ENCODE data around the gene AGR2.
"Not testable (repeated sequence)": the region's sequence is repeated elsewhere in the genome, so short reads cannot be mapped to it uniquely, and the experiment has no call there.

Gene AGR2

DNA sequence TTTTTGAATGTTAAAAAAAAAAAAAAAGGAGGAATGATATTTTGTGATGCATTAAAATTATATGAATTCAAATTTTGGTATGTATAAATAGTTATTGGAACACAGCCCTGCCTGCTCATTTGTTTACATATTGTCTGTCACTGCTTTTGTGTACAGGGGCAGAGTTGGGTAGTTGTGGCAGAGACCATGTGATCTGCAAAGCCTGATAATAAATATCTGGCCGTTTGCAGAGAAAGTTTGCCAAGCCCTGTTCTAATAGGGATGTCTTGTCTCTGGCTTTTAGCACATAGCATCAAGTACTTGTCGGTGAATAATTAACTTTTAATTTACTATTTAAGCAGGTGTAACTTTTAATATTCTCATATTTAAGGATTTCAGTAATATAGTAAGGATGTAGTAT lies 31.5 kb downstream of the AGR2 start:
- no peak for DNase-seq

DNA sequence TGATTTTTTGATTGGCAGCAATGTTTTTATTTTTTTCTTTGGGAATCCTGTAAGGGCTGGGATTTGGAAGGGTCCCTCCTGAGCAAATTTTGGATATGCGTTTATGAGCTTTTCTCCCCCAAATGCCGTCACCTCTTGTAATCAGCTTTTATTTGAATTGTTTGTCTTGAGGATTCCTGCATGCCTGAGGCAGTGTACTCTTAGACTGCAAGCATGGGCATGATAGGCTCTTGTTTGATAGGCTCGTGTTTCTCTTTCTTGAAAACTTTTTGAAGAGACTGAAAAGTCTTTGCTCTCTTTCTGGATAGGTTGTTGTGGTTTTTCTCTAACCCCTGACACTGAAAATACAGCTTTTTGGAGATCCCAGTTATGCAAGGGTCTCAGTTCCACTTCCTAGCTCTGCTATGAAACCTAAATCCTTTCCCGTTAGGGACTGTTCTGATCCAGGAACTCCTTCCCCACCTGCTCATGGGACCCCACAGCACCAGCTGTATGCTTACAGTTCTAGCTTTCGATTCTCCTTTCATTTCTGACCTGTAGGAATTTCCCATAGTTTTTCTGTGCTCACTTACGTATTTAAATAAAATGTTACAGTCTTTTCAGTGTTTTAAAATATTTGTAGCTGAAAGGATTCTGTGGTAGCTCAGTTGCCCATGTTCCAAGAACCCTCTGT lies 34.0 kb downstream of the AGR2 start:
- DNase-seq = no peak

DNA sequence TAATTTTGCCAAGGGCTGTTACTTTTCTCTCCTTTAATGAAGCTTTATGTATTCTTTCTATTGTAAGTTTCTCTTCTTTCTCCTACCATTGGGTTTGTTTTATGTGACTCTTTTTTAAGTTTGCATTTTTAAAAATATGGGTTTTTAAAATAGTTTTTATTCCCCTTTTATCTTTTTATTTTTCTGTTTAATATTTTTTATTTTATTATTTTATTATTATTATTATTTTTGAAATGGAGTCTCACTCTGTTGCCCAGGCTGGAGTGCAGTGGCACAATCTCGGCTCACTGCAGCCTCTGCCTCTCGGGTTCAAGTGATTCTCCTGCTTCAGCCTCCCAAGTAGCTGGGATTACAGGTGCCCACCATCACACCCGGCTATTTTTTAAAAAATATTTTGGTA lies 34.8 kb downstream of the AGR2 start:
- DNase-seq = not testable (repeated sequence)

DNA sequence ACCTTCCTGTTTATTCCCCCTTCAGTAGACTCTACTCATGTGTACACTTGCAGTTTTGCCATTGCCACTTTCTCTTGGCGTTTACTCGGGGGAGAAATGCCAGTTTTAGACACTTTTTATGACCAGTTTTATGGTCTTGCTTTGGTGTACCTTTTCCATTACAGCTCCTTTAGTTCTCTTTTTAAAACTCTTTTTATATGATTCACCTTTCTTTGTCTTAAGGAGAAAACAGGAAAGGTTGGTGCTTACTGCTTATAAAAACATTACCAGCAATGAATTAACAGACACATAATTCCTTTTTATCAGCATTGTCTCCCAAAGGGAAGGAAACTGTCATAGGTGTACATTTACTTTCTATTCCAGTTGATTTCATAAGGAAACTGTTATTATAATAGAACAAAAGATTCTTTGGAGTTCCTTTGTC lies 39.4 kb downstream of the AGR2 start:
- DNase-seq = no peak

DNA sequence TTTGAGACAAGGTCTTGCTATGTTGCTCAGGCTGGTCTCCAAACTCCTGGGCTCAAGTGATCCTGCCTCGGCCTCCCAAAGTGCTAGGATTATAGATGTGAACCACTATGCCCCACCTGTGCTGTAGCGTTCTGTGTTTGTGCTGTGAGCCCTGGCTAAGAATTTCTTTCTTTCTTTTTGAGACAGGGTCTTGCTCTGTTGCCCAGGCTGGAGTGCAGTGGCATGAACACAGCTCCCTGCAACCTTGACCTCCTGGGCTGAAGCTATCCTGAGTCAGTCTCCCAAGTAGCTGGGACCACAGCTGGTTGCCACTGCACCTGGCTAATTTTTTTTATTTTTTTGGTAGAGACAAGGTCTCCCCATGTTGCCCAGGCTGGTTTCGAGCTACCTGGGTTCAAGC lies 39.9 kb downstream of the AGR2 start:
- DNase-seq = no peak

DNA sequence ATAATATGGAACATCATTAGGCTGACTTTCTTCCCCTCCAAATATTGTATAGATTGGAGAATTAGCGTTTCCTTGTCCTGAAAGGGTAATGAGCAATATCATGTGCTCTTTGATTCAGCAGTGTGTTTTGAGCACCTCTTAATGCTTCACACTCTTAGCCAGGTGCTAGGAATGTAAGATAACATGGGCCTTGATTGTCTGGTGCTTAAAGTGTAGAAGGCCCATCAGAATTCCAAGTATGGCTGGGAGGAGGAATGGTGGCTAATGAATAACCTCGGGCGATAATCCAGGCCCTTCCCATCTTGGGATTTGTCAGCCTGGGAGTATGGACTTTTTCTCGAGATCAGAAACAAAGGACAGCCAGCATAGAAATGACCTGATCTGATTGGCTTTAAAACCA lies 42.6 kb downstream of the AGR2 start:
- no peak for DNase-seq

DNA sequence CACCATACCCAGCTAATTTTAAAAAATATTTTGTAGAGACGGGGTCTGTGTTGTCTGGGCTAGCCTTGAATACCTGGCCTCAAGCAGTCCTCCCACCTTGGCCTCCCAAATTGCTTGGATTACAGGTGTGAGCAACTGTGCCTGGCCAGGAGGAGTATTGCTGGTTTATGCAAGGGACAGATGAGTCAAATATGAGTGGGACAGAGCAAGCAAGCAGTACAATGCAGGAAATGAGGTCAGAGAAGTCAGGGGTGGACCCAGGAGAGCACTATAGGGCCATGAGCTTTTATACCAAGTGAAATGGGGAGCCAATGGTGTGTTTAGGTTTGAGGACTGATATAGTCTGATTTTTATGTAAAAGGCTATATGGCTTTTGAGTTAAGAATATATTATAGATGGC lies 45.0 kb downstream of the AGR2 start:
- DNase-seq = no peak

DNA sequence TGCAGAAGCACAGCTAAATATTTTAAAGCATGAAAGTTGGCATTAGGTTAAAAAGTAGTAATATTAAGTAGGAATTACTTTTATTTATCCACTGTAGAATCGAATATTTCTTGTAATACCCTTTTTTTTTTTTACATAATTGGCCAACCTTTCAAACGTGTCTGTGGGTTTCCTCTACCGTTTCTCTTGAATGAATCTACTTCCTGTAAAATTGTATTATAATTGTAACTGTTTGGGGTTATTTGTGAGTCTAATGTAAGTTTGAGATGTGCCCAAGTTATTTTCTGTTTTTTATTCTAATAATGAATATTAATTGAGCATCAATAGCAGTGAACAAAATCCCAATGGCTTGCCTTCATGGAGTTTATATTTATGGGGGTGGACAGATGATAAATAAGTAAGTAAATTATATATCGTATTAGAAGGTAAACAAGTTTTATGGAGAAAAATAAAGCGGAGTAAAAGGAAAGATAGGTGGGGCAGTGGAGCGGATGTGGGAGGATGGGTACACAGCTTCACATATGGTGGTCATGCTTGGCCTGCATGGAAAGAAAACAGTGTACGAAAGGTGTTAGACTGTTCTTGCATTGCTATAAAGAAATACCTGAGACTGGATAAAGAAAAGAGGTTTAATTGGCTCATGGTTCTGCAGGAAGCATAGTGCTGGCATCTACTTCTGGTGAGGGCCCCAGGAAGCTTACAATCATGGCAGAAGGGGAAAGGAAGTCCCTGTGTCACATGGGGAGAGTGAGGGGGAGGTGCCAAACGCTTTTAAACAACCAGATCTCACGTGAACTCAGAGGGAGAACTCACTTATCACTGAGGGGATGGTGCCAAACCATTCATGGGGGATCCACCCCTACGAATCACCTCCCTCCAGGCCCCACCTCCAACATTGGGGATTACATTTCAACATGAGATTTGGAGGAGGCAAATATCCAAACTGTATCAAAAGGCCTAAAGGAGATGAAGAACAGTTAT lies 45.9 kb downstream of the AGR2 start:
- DNase-seq = no peak

DNA sequence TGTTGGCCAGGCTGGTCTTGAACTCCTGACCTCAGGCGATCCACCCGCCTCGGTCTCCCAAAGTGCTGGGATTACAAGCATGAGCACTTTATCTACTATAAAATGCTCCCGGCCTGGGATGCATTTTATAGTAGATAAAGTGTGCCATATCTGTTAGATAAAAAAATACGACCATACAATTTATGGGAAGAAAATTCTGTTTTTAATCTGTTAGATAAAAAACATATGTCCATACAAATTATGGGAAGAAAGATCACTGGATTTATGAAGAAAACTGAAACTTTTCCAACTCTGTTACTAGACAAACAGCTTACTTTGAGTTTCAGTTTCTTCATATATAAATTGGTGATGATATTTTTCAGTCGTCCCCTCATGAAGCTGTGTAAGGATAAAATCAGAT lies 46.8 kb downstream of the AGR2 start:
- DNase-seq = no peak

DNA sequence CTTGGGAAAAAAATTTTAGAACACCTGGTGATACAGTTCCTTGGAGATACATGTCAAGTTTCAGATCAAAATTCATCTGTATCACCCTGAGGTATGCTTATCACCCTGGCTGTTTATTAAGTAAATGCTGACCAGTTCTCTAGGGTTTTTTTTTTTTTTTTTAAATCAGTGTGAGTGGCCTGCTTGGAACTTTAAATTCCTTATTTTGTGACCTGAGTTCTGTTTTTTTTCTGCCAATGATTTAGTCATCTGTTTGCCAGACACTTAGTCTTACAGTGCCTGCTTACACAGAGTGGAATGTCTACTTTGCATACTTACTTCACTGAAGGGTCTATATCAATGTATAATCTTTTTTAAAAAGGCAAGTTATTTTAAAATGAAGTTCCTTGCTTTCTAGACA lies 49.4 kb downstream of the AGR2 start:
- no peak for DNase-seq

DNA sequence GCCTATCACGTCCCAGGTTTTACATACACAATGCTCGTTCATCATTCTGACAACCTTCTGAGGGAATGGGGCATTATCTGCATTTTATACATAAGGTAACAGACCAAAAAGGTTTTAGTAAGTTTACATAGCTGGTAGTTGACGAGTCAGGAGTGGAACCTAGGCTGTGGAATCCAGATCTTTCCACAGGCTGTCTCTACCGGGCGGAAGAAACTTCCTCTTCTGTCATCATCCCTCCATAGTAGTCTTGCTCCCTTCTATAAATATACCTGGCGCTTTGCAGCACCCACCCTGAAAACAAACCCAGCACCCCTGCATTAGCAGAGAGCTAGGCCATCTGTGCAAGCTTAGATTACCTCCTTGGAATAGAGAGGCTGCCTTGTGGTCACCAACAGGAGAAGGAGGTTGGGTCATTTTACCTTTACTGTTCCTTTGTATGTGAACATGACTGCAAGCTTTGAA lies 49.9 kb downstream of the AGR2 start:
- no peak for DNase-seq

DNA sequence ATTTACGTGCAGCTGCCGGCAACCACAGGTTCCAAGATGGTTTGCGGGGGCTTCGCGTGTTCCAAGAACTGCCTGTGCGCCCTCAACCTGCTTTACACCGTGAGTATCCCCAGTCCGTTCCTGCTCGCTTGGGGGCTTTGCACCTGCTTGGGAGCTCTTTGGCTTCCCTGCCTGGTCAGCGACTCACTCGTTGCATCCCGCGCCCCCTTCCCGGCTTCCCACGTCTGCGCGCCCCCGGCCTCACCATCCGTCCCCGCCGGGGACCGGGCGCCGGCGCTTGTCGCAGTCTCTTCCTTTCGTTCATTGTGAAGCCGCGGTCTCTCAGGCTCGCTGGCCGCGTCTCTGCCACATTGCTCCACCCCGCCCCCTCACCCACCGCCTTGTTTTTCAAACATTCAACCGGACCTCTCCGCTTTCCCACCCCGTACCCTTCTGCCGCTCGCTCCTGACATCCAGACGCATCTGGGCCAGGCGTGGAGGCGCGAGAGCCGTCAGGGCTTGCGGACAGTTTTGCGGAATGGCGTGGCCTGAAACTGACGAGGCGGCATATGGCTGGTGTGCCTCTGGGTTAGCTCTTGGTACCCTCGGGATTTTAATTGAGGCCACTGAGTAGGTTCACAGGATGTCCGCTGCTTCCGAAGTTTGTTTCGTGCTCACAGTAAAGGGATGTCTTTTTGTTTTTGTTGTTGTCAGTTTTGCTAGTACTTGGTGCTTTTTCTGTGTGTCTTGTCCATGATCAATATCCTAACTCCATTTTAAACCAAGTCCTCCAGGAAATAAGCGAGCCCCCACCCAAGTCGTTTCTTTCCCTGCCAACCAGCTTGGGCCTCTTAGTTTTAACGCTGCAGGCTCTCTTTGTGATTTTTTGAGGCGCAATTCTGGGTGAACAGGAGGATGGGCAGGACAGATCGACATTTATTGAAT lies 50.6 kb downstream of the AGR2 start:
- DNase-seq = no peak

DNA sequence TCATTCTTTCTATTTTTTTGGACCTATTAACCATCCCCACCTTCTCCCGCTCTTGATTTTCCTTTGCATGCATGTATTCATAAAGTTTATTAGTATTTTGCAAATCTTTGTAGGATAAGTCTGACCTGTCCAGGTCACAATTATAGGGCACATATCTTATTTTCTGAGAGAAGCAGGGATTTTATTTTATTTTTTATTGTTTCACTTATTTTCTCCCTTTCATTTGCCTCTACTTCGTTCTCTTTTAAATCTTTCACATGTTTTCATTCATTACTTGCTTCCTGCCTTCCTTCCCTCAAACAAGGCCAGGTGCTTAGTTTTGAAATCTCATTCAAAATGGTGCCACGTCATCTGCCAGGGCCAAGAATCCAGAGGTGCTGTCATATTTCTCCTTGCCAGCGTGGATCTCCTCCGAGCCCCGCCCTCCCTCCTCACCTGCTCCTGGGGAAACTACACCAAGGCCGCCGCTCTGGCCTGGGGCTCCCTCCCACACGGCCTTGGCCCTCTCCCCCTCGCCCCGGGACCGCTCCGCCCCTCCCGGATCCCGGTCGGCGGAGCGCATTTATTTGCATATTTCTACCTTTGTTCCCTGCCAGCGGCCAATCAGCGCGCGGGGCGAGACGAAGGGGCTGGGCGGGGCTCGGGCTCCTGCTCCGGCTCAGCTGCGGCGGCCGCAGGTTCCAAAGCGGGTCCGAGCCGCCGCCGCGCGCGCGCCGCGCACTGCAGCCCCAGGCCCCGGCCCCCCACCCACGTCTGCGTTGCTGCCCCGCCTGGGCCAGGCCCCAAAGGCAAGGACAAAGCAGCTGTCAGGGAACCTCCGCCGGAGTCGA lies 51.5 kb downstream of the AGR2 start, which contains the start of gene TSPAN13:
Gene TSPAN13, plus strand, starts transcription at position 654 of the 830 bp plus-strand sequence. CDS start 213 bp downstream, outside the sequence.
- DNase-seq = peak; percentile 25

DNA sequence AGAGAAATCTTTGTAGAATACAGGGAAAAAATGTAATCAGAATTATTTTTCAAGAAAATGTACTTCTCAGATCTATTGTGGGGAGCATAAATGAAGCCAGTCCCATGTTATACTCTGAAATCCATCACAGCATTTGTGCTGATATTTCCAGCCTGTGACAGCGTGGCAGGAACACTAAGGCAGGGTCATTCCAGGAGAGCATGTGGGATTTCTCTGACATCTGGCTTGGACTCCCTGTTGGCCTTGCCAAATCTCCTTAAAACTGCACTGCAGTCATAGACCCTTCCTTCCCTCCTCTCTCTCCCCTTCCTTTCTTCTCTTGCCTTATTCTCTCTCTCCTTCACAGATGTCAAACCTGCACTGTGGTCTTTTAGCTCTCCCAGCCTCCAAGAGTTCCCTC lies 57.7 kb downstream of the AGR2 start:
- no peak for DNase-seq

DNA sequence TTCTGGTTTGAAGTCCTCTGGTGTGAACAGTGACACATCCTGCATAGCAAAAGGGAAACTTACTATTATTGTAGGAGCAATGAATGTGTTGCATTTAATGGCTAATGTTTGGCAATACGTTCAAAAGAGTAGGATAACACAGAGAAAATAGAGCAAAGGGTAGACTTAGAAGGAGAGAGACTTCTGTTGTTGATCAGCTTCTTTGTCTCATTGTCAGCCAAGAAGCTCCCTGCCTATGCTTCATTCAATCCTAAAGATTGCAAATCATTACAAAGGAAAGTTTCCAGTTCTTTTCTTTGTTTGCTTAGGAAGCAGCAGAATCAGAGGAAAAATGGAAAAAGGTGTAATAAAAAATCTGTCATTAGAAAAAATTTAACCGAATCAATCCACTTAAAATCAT lies 59.2 kb downstream of the AGR2 start:
- DNase-seq = no peak

DNA sequence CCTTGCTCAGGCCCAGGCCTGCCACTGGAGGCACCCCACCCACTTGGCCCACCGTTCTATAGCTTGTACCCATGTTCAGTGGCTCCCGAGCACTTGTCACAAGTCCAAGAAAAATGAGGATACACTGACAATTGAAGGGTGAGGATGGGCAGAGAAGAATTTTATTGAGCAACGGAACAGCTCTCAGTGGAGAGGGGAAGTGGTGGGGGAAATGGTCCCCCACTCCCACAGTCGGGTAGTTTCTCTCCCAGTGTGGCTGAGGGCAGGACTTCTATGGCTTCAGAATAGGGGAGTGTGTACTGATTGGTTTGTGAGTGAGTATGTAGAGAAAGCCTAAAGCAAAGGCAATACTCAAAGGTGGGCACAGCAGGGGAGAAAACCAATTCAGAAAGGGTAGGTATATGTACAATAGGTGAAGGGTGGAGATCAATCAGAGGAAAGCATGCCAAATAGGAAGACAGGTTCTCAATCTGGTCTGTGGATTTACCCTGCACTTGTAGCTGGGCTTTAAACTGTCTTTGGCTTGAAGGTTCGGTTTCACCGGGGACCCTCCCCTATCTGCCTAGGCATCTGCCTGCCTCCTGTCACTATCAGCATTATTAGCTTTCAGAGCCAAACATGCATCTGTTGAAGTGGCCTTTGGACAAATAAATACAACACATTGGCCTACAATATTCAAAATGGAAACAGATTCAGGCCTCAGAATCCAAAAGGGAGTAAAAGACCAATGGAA lies 60.1 kb downstream of the AGR2 start:
- DNase-seq = no peak

DNA sequence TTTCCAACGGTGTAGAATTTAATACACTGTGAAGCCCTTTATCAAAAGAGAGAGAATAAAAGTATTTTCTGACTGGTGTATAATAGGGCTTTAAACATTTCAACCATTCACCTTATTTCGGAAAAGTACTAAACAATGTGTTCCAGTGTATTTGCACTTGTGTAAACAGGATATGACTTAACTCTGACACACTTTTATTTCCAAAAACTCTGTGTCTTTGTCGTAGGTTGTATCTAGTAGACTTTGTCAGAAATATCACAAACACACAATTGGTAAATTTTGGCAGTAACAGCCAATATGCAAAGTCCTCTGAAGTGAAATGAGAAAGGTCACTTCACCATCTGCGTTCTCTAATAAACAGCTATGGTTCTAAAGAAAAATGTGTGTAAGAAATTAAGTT lies 61.6 kb downstream of the AGR2 start:
- DNase-seq = no peak

DNA sequence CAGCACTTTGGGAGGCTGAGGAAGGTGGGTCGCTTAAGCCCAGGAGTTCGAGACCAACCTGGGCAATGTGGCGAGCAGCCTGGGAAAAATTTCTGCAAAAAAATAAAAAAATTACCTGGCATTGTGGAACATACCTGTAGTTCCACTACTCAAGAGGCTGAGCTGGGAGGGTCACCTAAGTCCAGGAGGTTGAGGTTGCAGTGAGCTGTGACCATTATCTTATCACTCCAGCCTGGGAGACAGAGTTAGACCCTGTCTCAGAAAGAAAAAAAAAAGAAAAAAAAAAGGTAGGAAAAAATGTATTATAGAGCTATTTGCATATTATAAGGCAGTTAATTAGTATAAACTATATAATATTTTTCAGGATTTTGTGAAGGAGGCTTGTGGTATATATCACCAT lies 62.3 kb downstream of the AGR2 start:
- no peak for DNase-seq
